ENCODE data around the gene COX6A2. TPM values are rescaled to one million over a fixed set of nuclear protein-coding genes. Genes with fewer than 3 reads are reported as not detected.

COX6A2 gene
- total RNA-seq, 3 donors from 2014 or later = 0.80 TPM; not detected in 2

- Histone ChIP-seq H3K4me1 (ENCODE audit: low read depth) (no peaks in the 10 kb centered on the region), H3K36me3 (ENCODE audit: low read depth) (no peaks in the 10 kb centered on the region), H3K4me3 (no peak overlapping the region), H3K9me3 (no peaks in the 10 kb centered on the region)
- ATAC-seq (no peak), DNase-seq (peak in 1 of 3 donors; percentile 46)
- no peak for TF ChIP-seq CTCF (IDR thresholded peaks at IDR 0.05)
- intact Hi-C loops (cut with DNase I, micrococcal nuclease) = no loop called here
Observed at GRCh38 chr16:31465788-31466370, 37.7 kb upstream of the COX6A2 start.

- H3K9me3 ChIP-seq = no peaks in the 10 kb centered on the region
- peaks cover 5% of the 10 kb centered on the region for H3K4me1 ChIP-seq (ENCODE audit: low read depth)
- ATAC-seq = no peak
- no peaks in the 10 kb centered on the region for H3K36me3 ChIP-seq (ENCODE audit: low read depth)
- TF ChIP-seq CTCF (IDR thresholded peaks at IDR 0.05) = no peak
- no peak overlapping the region for H3K4me3 ChIP-seq
- intact Hi-C loops (cut with DNase I, micrococcal nuclease) = no loop called here
- peak in 1 of 3 donors; percentile 47 for DNase-seq
Observed at GRCh38 chr16:31464781-31465260, 36.7 kb upstream of the COX6A2 start.

GRCh38 chr16:31464348-31464769 is 36.2 kb upstream of the COX6A2 start:
- DNase-seq (peak in 2 of 3 donors; percentile 27 to 56), ATAC-seq (no peak)
- Histone ChIP-seq H3K4me1 (ENCODE audit: low read depth) (peaks cover 5% of the 10 kb centered on the region), H3K36me3 (ENCODE audit: low read depth) (no peaks in the 10 kb centered on the region), H3K4me3 (no peak overlapping the region), H3K9me3 (no peaks in the 10 kb centered on the region)
- TF ChIP-seq CTCF (IDR thresholded peaks at IDR 0.05) = no peak
- intact Hi-C loops (cut with DNase I, micrococcal nuclease) = no loop called here

GRCh38 chr16:31461921-31462804 is 34.0 kb upstream of the COX6A2 start:
- DNase-seq = peak in 1 of 3 donors; percentile 39
- TF ChIP-seq CTCF (IDR thresholded peaks at IDR 0.05) = no peak
- intact Hi-C loops (cut with DNase I, micrococcal nuclease) = no loop called here
- H3K4me3 ChIP-seq = no peak overlapping the region
- H3K36me3 ChIP-seq (ENCODE audit: low read depth) = no peaks in the 10 kb centered on the region
- peaks cover 14% of the 10 kb centered on the region for H3K4me1 ChIP-seq (ENCODE audit: low read depth)
- ATAC-seq = no peak
- H3K9me3 ChIP-seq = no peaks in the 10 kb centered on the region

- H3K36me3 ChIP-seq (ENCODE audit: low read depth) = no peaks in the 10 kb centered on the region
- H3K9me3 ChIP-seq = no peaks in the 10 kb centered on the region
- DNase-seq (no peak), ATAC-seq (no peak)
- peaks cover 22% of the 10 kb centered on the region for H3K4me1 ChIP-seq (ENCODE audit: low read depth)
- no peak overlapping the region for H3K4me3 ChIP-seq
- intact Hi-C loops (cut with DNase I, micrococcal nuclease) = no loop called here
- TF ChIP-seq CTCF (IDR thresholded peaks at IDR 0.05) = no peak
Observed at GRCh38 chr16:31461201-31461920, 33.2 kb upstream of the COX6A2 start.

Data from mucosa of descending colon (tissue), 3 donors.